ENCODE measurements around the gene SLC9A3.

Gene SLC9A3

DNA sequence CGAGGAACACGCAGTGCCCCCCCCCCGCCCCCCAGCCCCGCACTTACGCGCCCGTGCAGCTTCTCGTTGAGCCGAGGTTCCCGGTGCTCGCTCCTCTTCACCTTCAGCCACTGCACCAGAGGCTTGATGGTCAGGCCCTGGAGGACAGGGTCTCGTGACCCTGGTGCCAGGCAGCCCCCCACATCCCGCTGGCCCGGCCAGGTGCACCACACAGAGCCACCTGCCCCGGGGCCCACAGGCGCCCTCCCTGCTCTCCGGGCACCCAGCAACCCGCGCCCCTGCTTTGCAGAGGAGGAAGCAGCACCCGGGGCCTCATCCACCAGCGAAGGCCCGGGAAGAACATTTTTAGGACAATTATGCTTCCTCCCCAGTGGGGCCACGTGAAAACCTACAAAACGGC lies 42.2 kb downstream of the SLC9A3 start:
- in situ Hi-C loops (cut with HindIII; ENCODE audit: low sequenced_read_pairs): no loop called here
- TF ChIP-seq, protein P1, sequence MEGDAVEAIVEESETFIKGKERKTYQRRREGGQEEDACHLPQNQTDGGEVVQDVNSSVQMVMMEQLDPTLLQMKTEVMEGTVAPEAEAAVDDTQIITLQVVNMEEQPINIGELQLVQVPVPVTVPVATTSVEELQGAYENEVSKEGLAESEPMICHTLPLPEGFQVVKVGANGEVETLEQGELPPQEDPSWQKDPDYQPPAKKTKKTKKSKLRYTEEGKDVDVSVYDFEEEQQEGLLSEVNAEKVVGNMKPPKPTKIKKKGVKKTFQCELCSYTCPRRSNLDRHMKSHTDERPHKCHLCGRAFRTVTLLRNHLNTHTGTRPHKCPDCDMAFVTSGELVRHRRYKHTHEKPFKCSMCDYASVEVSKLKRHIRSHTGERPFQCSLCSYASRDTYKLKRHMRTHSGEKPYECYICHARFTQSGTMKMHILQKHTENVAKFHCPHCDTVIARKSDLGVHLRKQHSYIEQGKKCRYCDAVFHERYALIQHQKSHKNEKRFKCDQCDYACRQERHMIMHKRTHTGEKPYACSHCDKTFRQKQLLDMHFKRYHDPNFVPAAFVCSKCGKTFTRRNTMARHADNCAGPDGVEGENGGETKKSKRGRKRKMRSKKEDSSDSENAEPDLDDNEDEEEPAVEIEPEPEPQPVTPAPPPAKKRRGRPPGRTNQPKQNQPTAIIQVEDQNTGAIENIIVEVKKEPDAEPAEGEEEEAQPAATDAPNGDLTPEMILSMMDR (IDR thresholded peaks at IDR 0.05; ENCODE audit: low read depth, low read length, missing control alignments): no peak
- DNase-seq (ENCODE audit: low read depth): no peak
- no peak overlapping the region for H3K4me3 ChIP-seq (ENCODE audit: low read depth, low read length)

DNA sequence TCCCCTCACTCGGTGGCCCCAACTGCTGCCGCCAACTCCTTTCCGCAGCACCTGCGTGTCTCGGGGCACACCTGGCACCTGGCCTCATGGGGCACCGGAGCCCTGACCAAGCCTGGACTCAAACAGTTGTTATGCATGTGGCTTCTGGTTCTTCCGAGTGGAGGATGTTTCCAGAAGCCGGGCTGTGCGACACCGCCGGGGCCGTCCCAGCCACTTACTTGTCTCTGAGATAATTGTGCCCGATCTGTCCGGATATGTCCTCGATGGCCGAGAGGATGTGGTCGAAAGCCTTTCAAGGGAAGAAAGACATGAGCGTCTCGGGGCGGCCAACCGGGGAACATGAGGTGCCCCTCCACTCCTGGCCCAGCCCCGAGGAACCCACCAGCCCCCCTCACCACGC lies 42.9 kb downstream of the SLC9A3 start:
- TF ChIP-seq, protein P1 (IDR thresholded peaks at IDR 0.05; ENCODE audit: low read depth, low read length, missing control alignments): no peak
- H3K4me3 ChIP-seq (ENCODE audit: low read depth, low read length): no peak overlapping the region
- DNase-seq (ENCODE audit: low read depth): no peak
- in situ Hi-C loops (cut with HindIII; ENCODE audit: low sequenced_read_pairs): no loop called here

DNA sequence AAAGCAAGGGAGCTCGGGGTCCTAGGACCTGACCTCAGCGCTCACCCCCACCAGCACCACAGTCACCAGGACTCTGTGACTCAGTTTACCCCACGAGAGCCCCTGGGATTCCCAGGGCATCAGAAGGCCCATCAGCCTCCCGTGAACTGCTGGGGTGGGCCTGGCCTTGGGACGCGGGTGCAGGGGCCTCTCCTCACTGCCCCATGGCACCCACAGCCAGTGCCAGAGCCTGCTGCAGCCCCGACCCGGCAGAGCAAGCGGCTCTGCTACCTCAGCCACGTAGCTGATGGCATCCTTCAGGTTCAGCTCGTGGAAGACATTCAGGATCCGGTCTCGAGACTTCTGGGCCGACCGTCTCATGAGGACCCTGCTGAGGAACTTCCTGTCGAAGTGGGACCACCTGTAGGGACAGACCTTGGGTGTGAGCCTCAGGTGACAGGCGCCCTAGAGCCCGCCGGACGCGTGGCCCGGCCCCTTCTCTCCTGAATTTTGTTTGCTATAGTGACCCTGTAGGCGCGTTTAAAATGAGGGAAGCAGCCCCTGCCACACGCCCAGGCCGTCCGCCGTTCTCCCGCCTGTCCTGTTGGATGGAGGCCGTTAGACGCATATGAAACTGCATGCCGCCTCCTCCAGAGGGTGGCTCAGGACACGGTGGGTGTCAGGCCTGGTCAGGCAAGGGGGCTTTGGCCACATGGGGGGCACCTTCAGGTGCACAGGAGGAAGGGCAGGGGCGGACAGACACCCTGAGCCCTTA lies 44.5 kb downstream of the SLC9A3 start:
- in situ Hi-C loops (cut with HindIII; ENCODE audit: low sequenced_read_pairs): no loop called here
- no peak overlapping the region for H3K4me3 ChIP-seq (ENCODE audit: low read depth, low read length)
- TF ChIP-seq, protein P1 (IDR thresholded peaks at IDR 0.05; ENCODE audit: low read depth, low read length, missing control alignments): no peak
- DNase-seq (ENCODE audit: low read depth): no peak

GRCh38 chr5:478982-479535 lies 45.2 kb downstream of the SLC9A3 start:
- H3K4me3 ChIP-seq (ENCODE audit: low read depth, low read length): no peak overlapping the region
- DNase-seq (ENCODE audit: low read depth): no peak
- TF ChIP-seq, protein P1 (IDR thresholded peaks at IDR 0.05; ENCODE audit: low read depth, low read length, missing control alignments): no peak
- in situ Hi-C loops (cut with HindIII; ENCODE audit: low sequenced_read_pairs): no loop called here

GRCh38 chr5:478369-478981 lies 45.8 kb downstream of the SLC9A3 start:
- no peak overlapping the region for H3K4me3 ChIP-seq (ENCODE audit: low read depth, low read length)
- DNase-seq (ENCODE audit: low read depth): no peak
- TF ChIP-seq, protein P1 (IDR thresholded peaks at IDR 0.05; ENCODE audit: low read depth, low read length, missing control alignments): no peak
- in situ Hi-C loops (cut with HindIII; ENCODE audit: low sequenced_read_pairs): no loop called here

- TF ChIP-seq, protein P1 (IDR thresholded peaks at IDR 0.05; ENCODE audit: low read depth, low read length, missing control alignments): no peak
- in situ Hi-C loops (cut with HindIII; ENCODE audit: low sequenced_read_pairs): no loop called here
- H3K4me3 ChIP-seq (ENCODE audit: low read depth, low read length): no peak overlapping the region
- no peak for DNase-seq (ENCODE audit: low read depth)
These were observed 46.4 kb downstream of the SLC9A3 start for GRCh38 chr5:477871-478270.

Data from astrocyte of the cerebellum (primary cell).